Activated CD4-positive, alpha-beta T cell treated with anti-CD3 and anti-CD28 coated beads, Interleukin-2, amount 50 U/mL, for 1 hour (primary cell): ENCODE data around the gene PAFAH1B1.
"Not testable (repeated sequence)": the region's sequence is repeated elsewhere in the genome, so short reads cannot be mapped to it uniquely, and the experiment has no call there.

Experiments
- DNase-seq: peaks from one replicate; pipeline ENCODE4 v3.0.0-alpha.2; 2020

PAFAH1B1 gene

GRCh38 chr17:2636169-2636930 lies 42.9 kb downstream of the PAFAH1B1 start:
- DNase-seq: no peak

GRCh38 chr17:2637422-2637821 lies 44.0 kb downstream of the PAFAH1B1 start:
- no peak for DNase-seq

- DNase-seq: no peak
These were observed 51.5 kb downstream of the PAFAH1B1 start for GRCh38 chr17:2644971-2645370.

- DNase-seq: no peak
These were observed 54.5 kb downstream of the PAFAH1B1 start for GRCh38 chr17:2647957-2648356.

- DNase-seq: no peak
These were observed 55.7 kb downstream of the PAFAH1B1 start for GRCh38 chr17:2649191-2649590.

- not testable (repeated sequence) for DNase-seq
These were observed 59.5 kb downstream of the PAFAH1B1 start for GRCh38 chr17:2652911-2653310.

GRCh38 chr17:2655546-2655945 lies 62.1 kb downstream of the PAFAH1B1 start:
- no peak for DNase-seq

- no peak for DNase-seq
These were observed 62.8 kb downstream of the PAFAH1B1 start for GRCh38 chr17:2656283-2656682.

- DNase-seq: not testable (repeated sequence)
These were observed 65.9 kb downstream of the PAFAH1B1 start for GRCh38 chr17:2659337-2659736.

GRCh38 chr17:2660410-2660809 lies 67.0 kb downstream of the PAFAH1B1 start:
- not testable (repeated sequence) for DNase-seq

GRCh38 chr17:2672026-2672425 lies 78.6 kb downstream of the PAFAH1B1 start:
- DNase-seq: no peak

GRCh38 chr17:2679247-2679646 lies 85.8 kb downstream of the PAFAH1B1 start:
- not testable (repeated sequence) for DNase-seq

GRCh38 chr17:2680961-2681360 lies 87.5 kb downstream of the PAFAH1B1 start:
- no peak for DNase-seq

GRCh38 chr17:2681650-2682049 lies 88.2 kb downstream of the PAFAH1B1 start:
- no peak for DNase-seq

- no peak for DNase-seq
These were observed 88.9 kb downstream of the PAFAH1B1 start for GRCh38 chr17:2682176-2682938.

- DNase-seq: no peak
These were observed 90.5 kb downstream of the PAFAH1B1 start for GRCh38 chr17:2683912-2684311.

- no peak for DNase-seq
These were observed 91.1 kb downstream of the PAFAH1B1 start for GRCh38 chr17:2684549-2684948.

GRCh38 chr17:2685696-2686095 lies 92.2 kb downstream of the PAFAH1B1 start:
- DNase-seq: no peak

- no peak for DNase-seq
These were observed 93.6 kb downstream of the PAFAH1B1 start for GRCh38 chr17:2687074-2687418.

- no peak for DNase-seq
These were observed 95.2 kb downstream of the PAFAH1B1 start for GRCh38 chr17:2688351-2689342.

GRCh38 chr17:2689411-2690164 lies 96.1 kb downstream of the PAFAH1B1 start:
- no peak for DNase-seq
